Measurements from ENCODE around the gene SLC15A1.

- TF ChIP-seq CTCF (IDR thresholded peaks at IDR 0.05; ENCODE audit: low read length) (no peak), EZH2 (optimal IDR thresholded peaks at IDR 0.05; ENCODE audit: low read depth, low read length) (no peak)
Measured at GRCh38 chr13:98771838-98772611, 19.6 kb upstream of the SLC15A1 start.

Measured in MM.1S (cell line).